Activated CD8-positive, alpha-beta memory T cell treated with anti-CD3 and anti-CD28 coated beads for 48 hours (primary cell): ENCODE data around the gene PSMA6.
"Not testable (repeated sequence)": the region's sequence is repeated elsewhere in the genome, so short reads cannot be mapped to it uniquely, and the experiment has no call there.

Experiments used
- DNase-seq, 3 experiments: peaks; one replicate each; pipeline ENCODE4 v3.0.0-alpha.2; 2020; ENCODE audit warnings: low read depth in 2 of 3, low spot score in 2 of 3

The PSMA6 gene

GRCh38 chr14:35319509-35319908, 27.3 kb downstream of the PSMA6 start:
- no peak for DNase-seq

- DNase-seq, result no peak
These were observed 28.3 kb downstream of the PSMA6 start for GRCh38 chr14:35320472-35320871.

GRCh38 chr14:35326375-35326774, 34.2 kb downstream of the PSMA6 start:
- DNase-seq, result no peak

- no peak for DNase-seq
These were observed 39.7 kb downstream of the PSMA6 start for GRCh38 chr14:35331605-35332516.

- peak in 1 of 3 experiments; percentile 17 for DNase-seq
These were observed 40.5 kb downstream of the PSMA6 start for GRCh38 chr14:35332517-35333263.

- DNase-seq, result no peak
These were observed 41.1 kb downstream of the PSMA6 start for GRCh38 chr14:35333264-35333730.

- DNase-seq, result peak; percentile 28 to 35 (median 31)
These were observed 41.9 kb downstream of the PSMA6 start for GRCh38 chr14:35333797-35334743.

- no peak for DNase-seq
These were observed 43.4 kb downstream of the PSMA6 start for GRCh38 chr14:35335388-35336092.

- DNase-seq, result not testable (repeated sequence)
These were observed 44.0 kb downstream of the PSMA6 start for GRCh38 chr14:35336171-35336493.

GRCh38 chr14:35336494-35337268, 44.5 kb downstream of the PSMA6 start:
- no peak for DNase-seq

- no peak for DNase-seq
These were observed 45.4 kb downstream of the PSMA6 start for GRCh38 chr14:35337269-35338255.

- no peak for DNase-seq
These were observed 46.7 kb downstream of the PSMA6 start for GRCh38 chr14:35338731-35339405.

GRCh38 chr14:35339761-35340406, 47.7 kb downstream of the PSMA6 start:
- DNase-seq, result no peak

- DNase-seq, result no peak
These were observed 48.7 kb downstream of the PSMA6 start for GRCh38 chr14:35340616-35341453.

GRCh38 chr14:35341454-35341750, 49.2 kb downstream of the PSMA6 start:
- no peak for DNase-seq

- no peak for DNase-seq
These were observed 49.7 kb downstream of the PSMA6 start for GRCh38 chr14:35341751-35342488.
